Right lobe of liver (tissue), 6 donors: ENCODE results near the gene MARCHF10. TPM values are rescaled to one million over a fixed set of nuclear protein-coding genes. Genes with fewer than 3 reads are reported as not detected.
A peak's percentile ranks its signal among the peaks of the same experiment; 100 is the strongest.

ENCODE experiments used
- ATAC-seq, 4 donors: fragments of 200-7000 bp; cut with Tn5 transposase; one replicate each; pipeline ENCODE4 v1.9.1; 2020; ENCODE audit warnings: mild to moderate bottlenecking in 4 of 4, moderate library complexity in 4 of 4
- DNase-seq, 3 donors: peaks; one replicate each; pipeline ENCODE4 v3.0.0-alpha.2; 2020
- H3K27ac ChIP-seq, 3 donors: fragments of 200-600 bp; one replicate each; pipeline ENCODE4 v1.8.0; 2022
- H3K27me3 ChIP-seq, 2 donors: fragments of 200-600 bp; one replicate each; pipeline ENCODE4 v1.8.0; 2022
- H3K36me3 ChIP-seq, 4 donors: fragments of 200-600 bp; sonication (generic) in 1 of 4; one replicate each; pipeline versions ENCODE4 v1.5.1 to v1.8.0; 2017 to 2022; ENCODE audit warnings: control low read depth in 1 of 4
- H3K4me1 ChIP-seq, 4 donors: fragments of 200-600 bp; sonication (generic) in 1 of 4; one replicate each; pipeline versions ENCODE4 v1.5.1 to v1.8.0; 2017 to 2022; ENCODE audit warnings: control low read depth in 1 of 4
- H3K4me3 ChIP-seq, 3 donors: fragments of 200-600 bp; one replicate each; pipeline ENCODE4 v1.8.0; 2022
- H3K9me3 ChIP-seq, 4 donors: fragments of 200-600 bp; sonication (generic) in 1 of 4; one replicate each; pipeline versions ENCODE4 v1.5.1 to v1.8.0; 2017 to 2022; ENCODE audit warnings: control low read depth in 1 of 4
- POLR2A ChIP-seq: fragments of 450-650 bp; IDR thresholded peaks from one replicate; pipeline ENCODE4 v1.6.1; 2017; ENCODE audit warnings: antibody characterized with exemption, mild to moderate bottlenecking
- WGBS: methylation state at CpG from one replicate; pipeline ENCODE4 v1.1.6; 2018; ENCODE audit warnings: low coverage, low lambda C conversion rate; ENCODE audit not compliant: insufficient coverage; ENCODE audit errors: missing lambda C conversion rate; 5-methylcytosine and 5-hydroxymethylcytosine counted together
- intact Hi-C, 2 donors: fragments of 100-400 bp; cut with DNase I; formaldehyde crosslinking; loops; one replicate each; pipeline versions ENCODE4 v1.11.2 to v1.14.1; 2022
- small RNA-seq, 2 experiments: library from RNA; depleted of rRNA; stranded (forward); fragments of <200 nt; gene quantifications; one replicate each; pipeline ENCODE3, GENCODE V24; 2016
- total RNA-seq, 6 experiments: library from RNA; depleted of rRNA in 2 of 6; stranded (reverse); fragments of >200 nt in 2 of 6; fragmentation: NEBNext Ultra II Directional in 3 of 6; extraction: Animal tissue kit (Norgen Biotek cat#: 25700) in 3 of 6; gene quantifications; one replicate each; pipeline versions ENCODE4 v1.1.0 to v1.2.4, GENCODE V29; 2016 to 2023
- TF ChIP-seq, protein P1 (sequence below), 4 donors: fragments of 200-600 bp in 3 of 4; fragments of 450-650 bp in 1 of 4; IDR thresholded peaks; one replicate each; pipeline versions ENCODE4 v1.5.1 to v1.8.0; 2016 to 2022; ENCODE audit warnings: antibody characterized with exemption in 4 of 4, mild to moderate bottlenecking in 2 of 4
- donor health status: DM: no; HTN: yes; CAD: no.
- donor health status: DM: no; HTN: no; CAD: no.
- donor health status: DM: no; HTN: no; CAD: no.
- donor health status: DM: no; HTN: yes; CAD: no.
- donor health status: DM: no; HTN: yes; CAD: no.

MARCHF10 gene
- total RNA-seq, 6 experiments from 2014 or later = not detected

- peak overlapping the region; percentile 5 to 36 (median 14) for H3K27ac ChIP-seq
- ATAC-seq = peak; percentile 75 to 86 (median 85)
- WGBS = 6% methylated on average over 19 of the region's 57 CpGs
Observed at GRCh38 chr17:62652251-62653001, 155.7 kb downstream of the MARCHF10 start.

More at GRCh38 chr17:62652251-62653001, 155.7 kb downstream of the MARCHF10 start:
- Histone ChIP-seq H3K9me3 (no peaks in the 10 kb centered on the region), H3K27me3 (no peaks in the 10 kb centered on the region), H3K36me3 (no peaks in the 10 kb centered on the region), H3K4me1 (peaks cover 0 to 4% (median 0%) of the 10 kb centered on the region in 4 donors), H3K4me3 (peak overlapping the region; percentile 43 to 56 (median 51))
- DNase-seq = peak; percentile 83 to 90 (median 86)
- peak; percentile 75 for TF ChIP-seq POLR2A
- TF ChIP-seq, protein P1, sequence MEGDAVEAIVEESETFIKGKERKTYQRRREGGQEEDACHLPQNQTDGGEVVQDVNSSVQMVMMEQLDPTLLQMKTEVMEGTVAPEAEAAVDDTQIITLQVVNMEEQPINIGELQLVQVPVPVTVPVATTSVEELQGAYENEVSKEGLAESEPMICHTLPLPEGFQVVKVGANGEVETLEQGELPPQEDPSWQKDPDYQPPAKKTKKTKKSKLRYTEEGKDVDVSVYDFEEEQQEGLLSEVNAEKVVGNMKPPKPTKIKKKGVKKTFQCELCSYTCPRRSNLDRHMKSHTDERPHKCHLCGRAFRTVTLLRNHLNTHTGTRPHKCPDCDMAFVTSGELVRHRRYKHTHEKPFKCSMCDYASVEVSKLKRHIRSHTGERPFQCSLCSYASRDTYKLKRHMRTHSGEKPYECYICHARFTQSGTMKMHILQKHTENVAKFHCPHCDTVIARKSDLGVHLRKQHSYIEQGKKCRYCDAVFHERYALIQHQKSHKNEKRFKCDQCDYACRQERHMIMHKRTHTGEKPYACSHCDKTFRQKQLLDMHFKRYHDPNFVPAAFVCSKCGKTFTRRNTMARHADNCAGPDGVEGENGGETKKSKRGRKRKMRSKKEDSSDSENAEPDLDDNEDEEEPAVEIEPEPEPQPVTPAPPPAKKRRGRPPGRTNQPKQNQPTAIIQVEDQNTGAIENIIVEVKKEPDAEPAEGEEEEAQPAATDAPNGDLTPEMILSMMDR (IDR thresholded peaks at IDR 0.05) = no peak
- intact Hi-C loops = no loop called here

Small RNA genes within 50 kb of the gene (small RNA-seq; reads per million reads assigned to genes)
- gene RF00019 (0 reads per million in 2 experiments), gene RNU6-446P (0 reads per million in 2 experiments)

Other genes starting within 250 kb of the MARCHF10 start
- 1 to 10 TPM; 1.7 to 7.4 (median 3.8) TPM for gene MRC2, start 180.6 kb downstream of the MARCHF10 start, total RNA-seq
- gene TANC2, start 157.9 kb upstream of the MARCHF10 start, total RNA-seq = 10 to 100 TPM in 1 of 6 experiments, 1 to 10 TPM in 5; 3.1 to 10.3 (median 5.2) TPM